CD8-positive, alpha-beta memory T cell (primary cell): ENCODE results near the gene YBX2. TPM values are rescaled to one million over a fixed set of nuclear protein-coding genes. Genes with fewer than 3 reads are reported as not detected.

Experiments used
- CTCF ChIA-PET: fragments of 350-600 bp; sonication (Branson Sonifier 250); formaldehyde crosslinking; loops from one replicate; lab custom pipeline; 2021; ENCODE audit warnings: antibody characterized with exemption; lab: Charles Lee
- POLR2A ChIA-PET: fragments of 350-600 bp; sonication (Branson Sonifier 250); formaldehyde crosslinking; loops from one replicate; lab custom pipeline; 2021; ENCODE audit warnings: antibody characterized with exemption; lab: Charles Lee
- DNase-seq, 5 donors: peaks; one replicate each; pipeline versions ENCODE4 v3.0.0 to v3.0.0-alpha.2; 2020 to 2022; ENCODE audit warnings: mixed read lengths in 1 of 5
- H3K27ac ChIP-seq: one replicate; pipeline ENCODE4 v1.7.0; 2013; ENCODE audit warnings: low read depth, mild to moderate bottlenecking, low read length, moderate library complexity
- H3K27me3 ChIP-seq: 2 replicates; pipeline ENCODE4 v1.7.0; 2013; ENCODE audit warnings: low read length, mild to moderate bottlenecking; ENCODE audit not compliant: insufficient read depth, poor library complexity, severe bottlenecking
- H3K36me3 ChIP-seq: 2 replicates; pipeline ENCODE4 v1.7.0; 2013; ENCODE audit warnings: mild to moderate bottlenecking, low read length, moderate library complexity; ENCODE audit not compliant: insufficient read depth
- H3K4me1 ChIP-seq: 2 replicates; pipeline ENCODE4 v1.7.0; 2013; ENCODE audit warnings: mild to moderate bottlenecking, low read length, moderate library complexity; ENCODE audit not compliant: insufficient read depth
- H3K4me3 ChIP-seq: 2 replicates; pipeline ENCODE4 v1.7.0; 2013; ENCODE audit warnings: mild to moderate bottlenecking, low read length
- H3K9me3 ChIP-seq: 2 replicates; pipeline ENCODE4 v1.7.0; 2013; ENCODE audit warnings: mild to moderate bottlenecking, low read length
- H3K27ac Mint-ChIP-seq, 8 donors: one replicate each; pipeline ENCODE4 v1.8.0; 2020 to 2021; ENCODE audit warnings: mixed read lengths in 8 of 8, mild to moderate bottlenecking in 6 of 8, inconsistent platforms in 3 of 8, moderate library complexity in 3 of 8
- H3K27me3 Mint-ChIP-seq, 2 donors: one replicate each; pipeline ENCODE4 v1.8.0; 2020 to 2021; ENCODE audit warnings: mixed read lengths in 2 of 2, mild to moderate bottlenecking in 1 of 2, moderate library complexity in 1 of 2
- H3K36me3 Mint-ChIP-seq, 3 donors: one replicate each; pipeline ENCODE4 v1.8.0; 2020 to 2021; ENCODE audit warnings: mixed read lengths in 3 of 3, inconsistent platforms in 1 of 3, mild to moderate bottlenecking in 1 of 3
- H3K4me1 Mint-ChIP-seq, 3 donors: one replicate each; pipeline ENCODE4 v1.8.0; 2020 to 2021; ENCODE audit warnings: mixed read lengths in 3 of 3, inconsistent platforms in 1 of 3, mild to moderate bottlenecking in 1 of 3
- H3K4me3 Mint-ChIP-seq, 7 donors: one replicate each; pipeline ENCODE4 v1.8.0; 2020 to 2021; ENCODE audit warnings: mixed read lengths in 7 of 7, mild to moderate bottlenecking in 6 of 7, moderate library complexity in 4 of 7, inconsistent platforms in 2 of 7
- H3K9me3 Mint-ChIP-seq, 5 donors: one replicate each; pipeline ENCODE4 v1.8.0; 2020 to 2022; ENCODE audit warnings: mixed read lengths in 5 of 5, mild to moderate bottlenecking in 3 of 5, moderate library complexity in 2 of 5, inconsistent platforms in 1 of 5
- polyA plus RNA-seq: library from polyadenylated mRNA; unstranded; fragments of 300-500 nt; fragmentation: Illumina TruSeq; gene quantifications from one replicate; pipeline ENCODE4 v1.2.3, GENCODE V29; 2021
- total RNA-seq, 2 experiments: library from RNA; stranded (reverse); gene quantifications; one replicate each; pipeline ENCODE4 v1.2.3, GENCODE V29; 2021

The YBX2 gene
- total and polyA plus RNA-seq, 3 experiments from 2014 or later: 0.07 to 0.26 TPM; not detected in 1

GRCh38 chr17:7289256-7290032 lies 5.0 kb downstream of the YBX2 start:
- no peaks in the 10 kb centered on the region for H3K9me3 ChIP-seq
- H3K4me3 ChIP-seq: no peak overlapping the region
- Mint-ChIP-seq H3K36me3 (no peaks in the 10 kb centered on the region), H3K27me3 (peaks cover 37 to 38% of the 10 kb centered on the region in 2 donors), H3K4me1 (peaks cover 4 to 7% (median 6%) of the 10 kb centered on the region in 3 donors), H3K27ac (peak overlapping the region in 1 of 8 donors; percentile 79), H3K4me3 (no peak overlapping the region), H3K9me3 (no peaks in the 10 kb centered on the region)
- H3K36me3 ChIP-seq: no peaks in the 10 kb centered on the region
- no peaks in the 10 kb centered on the region for H3K27me3 ChIP-seq
- CTCF ChIA-PET: interaction anchor here (1.3 kb wide), 1 partner anchor 66 kb away, joined by 3 read pairs; no protein-coding TSS in a partner anchor
- DNase-seq: no peak
- POLR2A ChIA-PET: no interaction called here
- peaks cover 6% of the 10 kb centered on the region for H3K4me1 ChIP-seq
- H3K27ac ChIP-seq: no peak overlapping the region

- H3K9me3 Mint-ChIP-seq: no peaks in the 10 kb centered on the region
- Histone ChIP-seq H3K27ac (no peak overlapping the region), H3K4me1 (peaks cover 19% of the 10 kb centered on the region), H3K9me3 (no peaks in the 10 kb centered on the region), H3K4me3 (no peak overlapping the region), H3K27me3 (peaks cover 8% of the 10 kb centered on the region), H3K36me3 (no peaks in the 10 kb centered on the region)
- H3K27me3 Mint-ChIP-seq: peaks cover 38 to 52% of the 10 kb centered on the region in 2 donors
- no peaks in the 10 kb centered on the region for H3K36me3 Mint-ChIP-seq
- H3K4me1 Mint-ChIP-seq: peaks cover 3 to 23% (median 7%) of the 10 kb centered on the region in 3 donors
- no peak overlapping the region for H3K4me3 Mint-ChIP-seq
- ChIA-PET POLR2A (interaction anchor here (0.6 to 1.1 kb wide), 3 partner anchors 149 to 298 kb away, joined by 3 to 7 read pairs (median 4); partner anchors contain the start of genes MPDU1 and TMEM102), CTCF (interaction anchor here (1.2 to 8.4 kb wide), 2 partner anchors 12 to 240 kb away, joined by 4 to 87 read pairs; no protein-coding TSS in a partner anchor)
- H3K27ac Mint-ChIP-seq: no peak overlapping the region
- DNase-seq: no peak
Measured at GRCh38 chr17:7285679-7286078, 8.8 kb downstream of the YBX2 start.

- H3K27me3 Mint-ChIP-seq: peaks cover 36 to 52% of the 10 kb centered on the region in 2 donors
- no peaks in the 10 kb centered on the region for H3K36me3 Mint-ChIP-seq
- ChIA-PET POLR2A (no interaction called here), CTCF (interaction anchor here (8.4 kb wide), 1 partner anchor 13 kb away, joined by 87 read pairs; no protein-coding TSS in a partner anchor)
- Histone ChIP-seq H3K9me3 (no peaks in the 10 kb centered on the region), H3K4me3 (no peak overlapping the region), H3K27ac (no peak overlapping the region), H3K36me3 (no peaks in the 10 kb centered on the region), H3K27me3 (peaks cover 8% of the 10 kb centered on the region), H3K4me1 (peaks cover 20% of the 10 kb centered on the region)
- DNase-seq: no peak
- no peak overlapping the region for H3K4me3 Mint-ChIP-seq
- H3K9me3 Mint-ChIP-seq: no peaks in the 10 kb centered on the region
- H3K4me1 Mint-ChIP-seq: peaks cover 11 to 25% (median 14%) of the 10 kb centered on the region in 3 donors
- peak overlapping the region in 1 of 8 donors; percentile 65 for H3K27ac Mint-ChIP-seq
Measured at GRCh38 chr17:7284911-7285310, 9.5 kb downstream of the YBX2 start.

GRCh38 chr17:7283471-7284216 lies 10.8 kb downstream of the YBX2 start:
- H3K36me3 Mint-ChIP-seq: no peaks in the 10 kb centered on the region

GRCh38 chr17:7282752-7283321 lies 11.6 kb downstream of the YBX2 start:
- Mint-ChIP-seq H3K27ac (peak overlapping the region in 1 of 8 donors; percentile 24), H3K36me3 (no peaks in the 10 kb centered on the region), H3K27me3 (peaks cover 28 to 48% of the 10 kb centered on the region in 2 donors), H3K4me3 (peak overlapping the region in 2 of 7 donors; percentile 32 to 49), H3K4me1 (peaks cover 13 to 25% (median 14%) of the 10 kb centered on the region in 3 donors), H3K9me3 (no peaks in the 10 kb centered on the region)
- Histone ChIP-seq H3K36me3 (no peaks in the 10 kb centered on the region), H3K27ac (no peak overlapping the region), H3K27me3 (peaks cover 8% of the 10 kb centered on the region), H3K4me3 (no peak overlapping the region), H3K4me1 (peaks cover 20% of the 10 kb centered on the region), H3K9me3 (no peaks in the 10 kb centered on the region)
- ChIA-PET CTCF (interaction anchor here (1.4 to 8.4 kb wide), 4 partner anchors 10 to 105 kb away, joined by 3 to 87 read pairs (median 6); no protein-coding TSS in a partner anchor), POLR2A (interaction anchor here (0.7 to 1.0 kb wide), 3 partner anchors 11 to 152 kb away, joined by 3 to 4 read pairs (median 3); partner anchors contain the start of gene TMEM102)
- DNase-seq: no peak

More at GRCh38 chr17:7283471-7284216, 10.8 kb downstream of the YBX2 start:
- no peak for DNase-seq
- H3K27ac ChIP-seq: no peak overlapping the region
- ChIA-PET CTCF (interaction anchor here (1.1 to 8.4 kb wide), 4 partner anchors 9 to 72 kb away, joined by 3 to 87 read pairs (median 6); no protein-coding TSS in a partner anchor), POLR2A (interaction anchor here (0.7 to 1.0 kb wide), 3 partner anchors 10 to 152 kb away, joined by 3 to 4 read pairs (median 3); partner anchors contain the start of gene TMEM102)
- H3K36me3 ChIP-seq: no peaks in the 10 kb centered on the region
- Mint-ChIP-seq H3K4me3 (peak overlapping the region in 1 of 7 donors; percentile 41), H3K4me1 (peaks cover 13 to 25% (median 14%) of the 10 kb centered on the region in 3 donors), H3K27me3 (peaks cover 34 to 51% of the 10 kb centered on the region in 2 donors), H3K9me3 (no peaks in the 10 kb centered on the region), H3K27ac (no peak overlapping the region)
- no peak overlapping the region for H3K4me3 ChIP-seq
- H3K27me3 ChIP-seq: peaks cover 8% of the 10 kb centered on the region
- peaks cover 20% of the 10 kb centered on the region for H3K4me1 ChIP-seq
- H3K9me3 ChIP-seq: no peaks in the 10 kb centered on the region

- Mint-ChIP-seq H3K4me1 (peaks cover 13 to 25% (median 14%) of the 10 kb centered on the region in 3 donors), H3K4me3 (peak overlapping the region; percentile 63 to 84 (median 80)), H3K9me3 (no peaks in the 10 kb centered on the region), H3K27me3 (peaks cover 27 to 43% of the 10 kb centered on the region in 2 donors), H3K27ac (peak overlapping the region in 1 of 8 donors; percentile 24), H3K36me3 (no peaks in the 10 kb centered on the region)
- H3K4me1 ChIP-seq: peaks cover 20% of the 10 kb centered on the region
- CTCF ChIA-PET: interaction anchor here (1.4 to 8.4 kb wide), 7 partner anchors 11 to 155 kb away, joined by 3 to 87 read pairs (median 6); no protein-coding TSS in a partner anchor
- POLR2A ChIA-PET: interaction anchor here (1.0 to 1.5 kb wide), 2 partner anchors 11 to 14 kb away, joined by 4 to 6 read pairs; no protein-coding TSS in a partner anchor
- peaks cover 8% of the 10 kb centered on the region for H3K27me3 ChIP-seq
- H3K9me3 ChIP-seq: no peaks in the 10 kb centered on the region
- no peak overlapping the region for H3K27ac ChIP-seq
- no peaks in the 10 kb centered on the region for H3K36me3 ChIP-seq
- DNase-seq: peak in 1 of 5 donors; percentile 19
- H3K4me3 ChIP-seq: no peak overlapping the region
Measured at GRCh38 chr17:7281953-7282751, 12.3 kb downstream of the YBX2 start.
